NCI-H2196 (cell line): Measurements from ENCODE around the gene TAF1D.

Experiments
- DNase-seq: peaks from one replicate; lab custom pipeline; 2025; ENCODE audit not compliant: unreplicated experiment; lab: John Stamatoyannopoulos, UW

TAF1D gene

DNA sequence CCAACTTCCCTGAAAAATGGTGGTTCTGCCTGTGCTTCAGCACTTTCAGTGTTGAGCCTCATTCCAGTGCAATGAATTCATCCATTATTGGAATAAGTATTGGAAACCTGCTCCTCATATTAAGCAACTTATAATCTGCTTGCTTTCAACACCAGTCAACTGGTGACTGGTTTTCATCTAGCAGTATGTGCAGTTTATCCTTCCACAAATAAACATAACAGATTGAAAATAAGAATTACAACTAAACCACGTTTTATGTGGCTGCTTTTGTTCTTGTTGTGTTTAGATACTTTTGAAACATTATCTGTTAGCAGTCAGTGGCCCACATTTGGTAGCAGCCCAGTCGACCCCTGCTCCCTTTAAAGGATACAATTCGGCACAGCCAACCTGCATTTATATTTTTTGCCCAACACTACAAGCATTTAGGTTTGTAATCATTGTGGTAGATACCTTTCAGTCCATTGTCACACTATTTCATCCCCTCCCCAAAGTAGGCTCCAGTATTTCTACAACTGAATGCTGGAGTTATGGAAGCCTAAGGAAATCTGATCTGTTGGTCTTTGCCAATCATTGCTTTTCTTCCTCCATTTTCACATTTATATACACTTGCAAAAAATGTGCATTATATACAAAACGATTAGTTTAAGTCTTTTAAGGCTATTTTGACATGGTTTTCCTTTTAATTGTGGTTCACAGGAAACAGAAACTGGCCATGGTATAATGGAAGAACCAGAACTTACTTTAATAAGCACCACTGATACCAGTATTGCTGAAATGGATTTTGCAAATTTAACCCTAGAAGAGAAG lies 13.1 kb downstream of the TAF1D start:
- no peak for DNase-seq

DNA sequence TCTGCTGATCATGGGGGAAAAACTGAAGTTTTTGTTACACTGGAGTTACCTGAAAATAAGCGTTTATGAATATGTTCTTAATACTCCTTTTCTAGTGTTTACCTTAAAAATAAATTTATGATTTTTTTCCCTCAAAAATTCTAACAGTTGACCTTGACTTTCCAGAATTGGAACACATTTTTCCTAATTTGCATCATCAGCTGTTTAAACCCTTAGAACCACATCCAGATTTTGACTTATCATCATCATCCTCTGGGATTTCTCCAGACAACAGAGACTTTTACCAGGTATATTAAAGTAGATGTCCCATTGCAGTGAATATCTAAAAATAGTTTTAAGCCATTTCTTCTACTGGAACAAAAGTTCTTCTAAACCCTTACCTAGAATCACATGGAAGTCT lies 17.2 kb downstream of the TAF1D start:
- no peak for DNase-seq

DNA sequence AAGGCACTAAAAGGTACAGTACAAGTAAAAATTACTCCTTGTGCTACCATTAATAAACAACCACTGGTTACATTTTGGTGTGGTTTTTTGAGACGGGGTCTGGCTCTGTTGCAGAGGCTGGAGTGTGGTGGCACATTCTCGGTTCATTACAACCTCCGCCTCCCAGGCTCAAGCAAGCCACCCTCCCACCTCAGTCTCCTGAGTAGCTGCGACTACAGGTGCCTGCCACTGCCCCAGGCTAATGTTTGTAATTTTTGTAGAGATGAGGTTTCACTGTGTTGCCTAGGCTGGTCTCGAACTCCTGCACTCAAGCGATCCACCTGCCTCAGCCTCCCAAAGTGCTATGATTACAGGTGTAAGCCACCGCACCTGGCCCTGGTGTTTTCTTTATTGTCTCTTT lies 20.8 kb downstream of the TAF1D start:
- DNase-seq, result no peak

DNA sequence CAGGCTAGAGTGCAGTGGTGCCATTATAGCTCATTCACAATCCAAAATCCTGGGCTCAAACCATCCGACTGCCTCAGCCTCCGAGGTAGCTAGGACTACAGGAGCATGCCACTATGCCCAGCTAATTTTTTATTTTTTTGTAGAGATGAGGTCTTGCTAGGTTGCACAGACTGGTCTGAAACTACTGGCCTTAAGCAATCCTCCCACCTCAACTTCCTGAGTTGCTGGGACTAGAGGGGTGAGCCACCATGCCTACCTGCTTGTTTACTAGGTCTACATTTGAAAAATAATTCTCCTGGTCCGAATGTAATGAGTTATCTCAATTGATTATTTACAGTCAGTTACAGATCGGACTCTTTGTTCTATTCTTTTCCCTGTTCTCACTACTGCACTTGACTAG lies 22.0 kb downstream of the TAF1D start:
- no peak for DNase-seq

DNA sequence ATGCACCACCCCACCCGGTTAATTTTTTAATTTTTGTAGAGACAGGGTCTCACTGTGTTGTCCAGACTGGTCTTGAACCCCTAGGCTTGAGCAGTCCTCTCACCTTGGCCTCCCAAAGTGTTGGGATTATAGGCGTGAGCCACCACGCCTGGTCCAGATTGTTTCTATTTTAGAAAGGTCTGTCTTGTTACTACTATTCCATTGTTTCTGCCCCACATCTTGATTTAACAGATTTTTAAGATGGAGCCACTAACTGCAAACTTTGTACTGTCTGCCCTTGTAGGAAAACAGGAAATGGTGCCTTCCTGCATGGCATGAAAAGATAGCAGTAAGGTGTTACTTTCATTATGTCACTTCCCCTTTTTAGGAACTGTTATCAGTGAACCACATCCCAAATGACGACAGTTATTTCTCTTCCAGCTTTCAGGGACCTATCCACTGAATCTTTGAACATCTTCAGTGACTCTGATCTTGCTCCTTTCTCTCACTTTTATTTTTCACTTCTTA lies 23.2 kb downstream of the TAF1D start:
- no peak for DNase-seq

DNA sequence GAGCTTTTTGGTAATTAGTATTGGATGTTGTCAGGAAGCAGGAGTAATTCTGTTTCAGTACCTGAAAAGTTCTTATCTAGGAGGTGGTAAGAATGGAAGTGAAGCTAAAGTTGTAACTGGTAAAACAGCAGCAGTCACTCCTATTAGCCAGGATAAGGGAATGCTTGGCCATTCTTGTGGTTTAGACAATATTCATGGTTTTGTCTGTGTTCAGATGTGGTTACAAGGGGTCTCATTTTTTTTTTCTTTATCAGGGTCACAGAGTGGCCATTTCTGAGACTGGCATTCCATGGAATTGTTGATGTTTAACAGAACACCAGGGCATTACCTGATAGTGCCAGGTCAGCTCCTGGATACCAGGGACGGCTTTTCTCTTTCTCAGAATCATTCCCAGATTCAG lies 23.8 kb downstream of the TAF1D start:
- DNase-seq, result no peak

DNA sequence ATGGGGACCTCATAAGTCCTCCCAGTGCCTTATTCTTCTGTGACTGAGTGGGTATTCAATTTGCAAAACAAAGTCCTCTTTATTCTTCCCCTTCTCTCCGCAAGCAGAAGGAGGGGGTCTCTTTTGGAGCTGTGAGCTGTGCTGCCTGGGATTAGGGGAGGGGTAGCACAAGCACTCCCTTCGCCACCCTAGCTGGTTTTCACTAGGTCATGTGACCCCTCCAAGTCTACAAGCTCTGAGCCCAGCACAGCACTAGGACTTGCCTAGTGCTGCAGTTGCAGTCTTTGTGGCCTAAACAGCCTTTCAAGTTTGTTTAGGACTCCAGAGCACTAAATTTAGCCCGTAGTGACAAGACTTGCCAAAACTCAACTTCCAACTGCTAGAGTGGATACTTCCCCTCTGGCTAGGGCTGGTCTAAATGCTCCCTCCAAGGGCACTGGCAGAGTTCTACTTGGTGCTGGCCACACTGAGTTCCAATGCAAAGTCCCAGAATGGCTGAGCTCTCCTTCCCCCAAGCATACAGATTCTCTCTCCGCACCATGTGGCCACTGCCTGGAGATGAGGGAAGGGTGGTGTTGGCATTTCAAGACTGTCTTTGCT lies 25.4 kb downstream of the TAF1D start:
- no peak for DNase-seq

DNA sequence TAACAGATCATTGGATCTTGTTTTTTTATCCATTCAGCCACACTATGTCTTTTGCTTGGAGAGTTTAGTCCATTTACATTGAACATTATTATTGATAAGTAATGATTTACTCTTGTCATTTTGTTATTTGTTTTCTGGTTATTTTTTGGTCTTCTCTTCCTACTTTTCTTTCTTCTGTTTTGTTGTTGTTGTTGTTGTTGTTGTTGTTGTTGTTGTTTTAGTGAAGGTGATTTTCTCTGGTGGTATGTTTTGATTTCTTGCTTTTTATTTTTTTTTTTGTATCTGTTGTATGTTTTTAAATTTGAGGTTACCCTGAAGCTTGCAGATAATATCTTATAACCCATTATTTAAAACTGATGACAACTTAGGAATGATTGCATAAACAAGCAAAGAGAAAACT lies 28.6 kb downstream of the TAF1D start:
- no peak for DNase-seq

DNA sequence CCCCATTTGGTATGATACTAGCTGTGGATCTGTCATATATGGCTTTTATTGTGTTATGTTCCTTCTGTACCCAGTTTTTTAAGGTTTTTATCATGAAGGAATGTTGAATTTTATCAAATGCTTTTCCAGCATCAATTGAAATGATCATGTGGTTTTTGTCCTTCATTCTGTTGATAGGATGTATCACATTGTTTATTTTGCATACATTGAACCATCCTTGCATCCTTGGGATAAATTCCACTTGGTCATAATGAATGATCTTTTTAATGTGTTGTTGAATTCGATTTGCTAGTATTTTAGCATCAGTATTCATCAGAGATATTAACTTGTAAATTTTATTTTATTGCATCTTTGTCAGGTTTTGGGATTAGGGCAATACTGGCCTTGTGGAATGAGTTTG lies 31.1 kb downstream of the TAF1D start:
- no peak for DNase-seq

DNA sequence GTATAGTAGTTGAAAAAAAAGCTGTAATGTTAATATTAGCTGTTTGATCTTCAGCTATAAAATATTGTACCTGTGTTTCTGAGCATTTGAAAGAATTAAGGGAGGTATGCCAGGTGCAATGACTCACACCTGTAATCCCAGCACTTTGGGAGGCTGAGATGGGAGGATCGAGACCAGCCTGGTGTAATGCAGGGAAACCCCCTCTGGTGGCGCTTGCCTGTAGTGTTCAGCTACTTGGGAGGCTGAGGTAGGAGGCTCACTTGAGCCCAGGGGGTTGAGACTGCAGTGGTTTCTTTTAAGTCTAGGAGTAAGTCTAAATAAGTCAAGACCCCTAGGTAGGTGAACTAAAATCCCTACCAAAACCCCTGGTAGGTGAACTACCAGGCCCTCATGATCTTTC lies 37.1 kb downstream of the TAF1D start:
- DNase-seq, result no peak

DNA sequence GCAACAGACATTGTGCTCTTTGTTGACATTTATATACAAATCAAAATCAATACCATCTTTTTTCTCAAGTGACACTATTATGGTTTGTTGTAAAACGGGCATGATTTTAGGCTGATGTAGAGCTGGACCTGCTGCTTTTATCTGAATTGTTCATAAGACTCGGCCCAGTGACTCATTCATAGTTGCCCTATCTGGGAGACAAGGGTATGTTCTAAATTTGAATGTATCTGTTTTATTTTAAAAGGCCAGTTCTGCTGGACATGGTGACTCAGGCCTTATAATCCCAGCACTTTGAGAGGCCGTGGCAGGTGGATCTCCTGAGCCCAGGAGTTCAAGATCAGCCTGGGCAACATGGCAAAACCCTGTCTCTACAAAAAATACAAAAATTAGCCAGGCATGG lies 40.5 kb downstream of the TAF1D start:
- no peak for DNase-seq

DNA sequence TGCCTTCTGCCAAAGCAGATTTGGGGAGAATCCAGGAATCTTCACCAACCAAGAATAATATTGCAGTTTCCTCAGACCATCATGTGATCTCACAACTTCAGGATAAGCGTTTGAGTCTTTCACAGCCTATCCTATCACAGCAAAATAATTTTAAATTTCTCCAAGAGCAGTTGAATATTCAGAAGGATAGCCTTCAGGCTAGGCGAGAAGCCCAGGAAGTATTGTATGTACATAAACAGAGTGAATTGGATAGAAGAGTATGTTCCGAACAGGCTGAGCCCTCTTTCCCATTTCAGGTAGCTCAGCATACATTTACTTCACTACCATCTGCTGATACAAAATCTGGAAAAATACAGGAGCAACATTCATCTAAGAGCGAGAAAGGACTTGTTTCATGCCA lies 43.7 kb downstream of the TAF1D start:
- DNase-seq, result no peak

DNA sequence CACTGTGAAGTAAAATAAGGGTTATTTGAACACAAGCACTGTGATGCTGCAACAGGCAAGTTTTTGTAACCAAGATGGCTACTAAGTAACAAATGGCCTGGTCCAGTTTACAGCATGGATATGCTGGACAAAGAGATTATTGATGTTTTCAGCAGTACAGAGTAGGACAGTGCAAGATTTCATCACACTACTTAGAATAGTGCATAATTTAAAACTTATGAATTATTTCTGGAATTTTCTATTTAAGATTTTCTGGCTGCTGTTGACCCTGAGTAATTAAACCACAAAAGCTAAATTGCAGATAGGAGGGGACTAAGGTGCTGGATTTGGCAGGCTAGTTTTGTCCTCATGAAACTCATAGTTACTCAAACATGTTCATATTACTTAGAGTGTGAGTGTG lies 46.7 kb downstream of the TAF1D start:
- DNase-seq, result no peak

DNA sequence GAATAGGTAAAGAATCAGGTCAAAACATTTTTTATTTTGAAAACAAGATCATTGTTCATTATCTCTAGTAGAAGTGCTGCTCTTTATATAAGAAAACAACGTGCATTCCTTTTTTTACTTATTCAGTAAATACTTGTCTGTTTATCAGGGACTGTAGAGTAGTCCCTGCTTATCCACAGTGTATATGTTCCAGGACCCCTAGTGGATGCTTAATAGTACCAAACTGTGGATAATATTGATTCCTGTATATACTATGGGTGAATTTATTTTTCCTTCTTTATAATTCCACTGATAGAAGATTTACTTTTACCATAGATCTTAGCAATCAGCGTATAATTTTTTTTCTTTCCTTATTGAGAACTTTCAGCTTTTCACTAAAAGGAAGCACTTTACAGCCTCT lies 47.2 kb downstream of the TAF1D start:
- no peak for DNase-seq

DNA sequence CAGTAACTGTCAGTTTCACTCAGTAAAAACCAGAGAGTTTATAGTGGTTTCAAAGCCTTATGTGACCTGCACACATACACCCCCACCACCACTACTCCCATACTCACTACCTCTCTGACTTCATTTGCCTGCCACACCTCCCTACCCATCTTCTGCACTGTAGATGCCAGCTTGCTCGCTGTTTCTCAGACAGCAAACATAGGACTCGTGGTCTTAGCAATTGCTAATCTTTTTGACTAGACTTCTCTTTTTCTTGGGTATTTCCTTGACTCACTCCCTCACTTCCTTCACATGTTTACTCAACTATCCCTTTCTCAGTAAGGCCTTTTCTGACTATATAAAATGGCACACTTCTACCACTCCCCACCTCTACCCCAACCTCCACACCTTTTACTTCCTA lies 52.1 kb downstream of the TAF1D start:
- no peak for DNase-seq

DNA sequence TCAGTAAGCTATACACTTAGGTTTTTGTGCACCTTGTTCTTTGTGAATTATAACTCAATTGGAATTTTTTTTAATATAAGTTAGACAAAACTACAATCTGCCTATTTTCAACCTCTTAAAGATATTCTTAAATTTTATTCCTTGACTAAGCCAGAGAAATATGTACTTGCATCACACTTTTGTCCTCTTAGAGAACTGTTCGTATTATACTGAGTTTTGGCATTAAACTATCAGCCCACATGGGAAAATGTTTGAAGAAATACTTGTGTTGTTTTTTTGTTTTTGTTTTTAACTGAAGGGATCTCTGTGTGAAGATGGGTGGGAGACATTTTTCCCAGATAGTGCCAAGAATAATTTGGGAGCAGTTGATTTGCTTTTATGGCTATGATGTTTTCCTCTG lies 54.5 kb downstream of the TAF1D start:
- no peak for DNase-seq

DNA sequence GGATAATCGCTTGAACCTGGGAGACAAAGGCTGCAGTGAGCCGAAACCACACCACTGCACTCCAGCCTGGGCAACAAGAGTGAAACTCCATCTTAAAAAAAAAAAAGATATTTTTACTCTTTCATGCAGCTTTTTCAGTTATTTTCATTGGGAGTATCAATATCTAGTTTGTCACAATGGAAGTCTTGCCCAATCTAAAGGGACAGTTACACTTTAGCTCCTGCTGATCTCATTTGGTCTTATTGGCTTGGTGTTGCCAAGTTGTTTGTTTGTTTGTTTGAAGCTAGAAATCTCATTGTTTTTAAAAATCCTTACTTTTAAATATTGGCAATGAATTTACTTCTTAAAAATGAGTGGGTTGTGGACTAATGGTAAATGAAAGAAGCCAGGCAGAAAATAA lies 55.1 kb downstream of the TAF1D start:
- no peak for DNase-seq
